8988T (cell line): ENCODE measurements around the gene VOPP1.

Source experiments
- DNase-seq: peaks from one replicate; pipeline ENCODE4 v3.0.0; 2011

The VOPP1 gene

GRCh38 chr7:55427342-55427741, 145.0 kb downstream of the VOPP1 start:
- DNase-seq = no peak

- DNase-seq = no peak
Observed at GRCh38 chr7:55426676-55427075, 145.6 kb downstream of the VOPP1 start.

- DNase-seq = no peak
Observed at GRCh38 chr7:55425141-55425752, 147.1 kb downstream of the VOPP1 start.

GRCh38 chr7:55423891-55424290, 148.4 kb downstream of the VOPP1 start:
- DNase-seq = no peak

- DNase-seq = no peak
Observed at GRCh38 chr7:55423277-55423711, 149.0 kb downstream of the VOPP1 start.
